GM20431 (cell line): ENCODE measurements around the gene PTGES3.
"Not testable (repeated sequence)": the region's sequence is repeated elsewhere in the genome, so short reads cannot be mapped to it uniquely, and the experiment has no call there.

Source experiments
- in situ Hi-C: fragments of 300-500 bp; cut with MseI, MboI; formaldehyde crosslinking; loops from one replicate; pipeline ENCODE4 v1.15.0; 2020; ENCODE audit warnings: low sequenced_read_pairs; ENCODE audit not compliant: unreplicated experiment

Gene PTGES3

GRCh38 chr12:56658921-56659320 is 29.2 kb downstream of the PTGES3 start:
- in situ Hi-C loops = no loop called here

GRCh38 chr12:56657416-56658379 is 30.4 kb downstream of the PTGES3 start:
- in situ Hi-C loops = no loop called here

- in situ Hi-C loops = not testable (repeated sequence)
These were observed 34.3 kb downstream of the PTGES3 start for GRCh38 chr12:56653781-56654180.

GRCh38 chr12:56648023-56648422 is 40.1 kb downstream of the PTGES3 start:
- in situ Hi-C loops = not testable (repeated sequence)

GRCh38 chr12:56645717-56646446 is 42.2 kb downstream of the PTGES3 start, which contains the start of gene ATP5F1B:
Gene ATP5F1B (minus strand): TSS chr12:56645984. CDS start chr12:56645963, 21 bp downstream.
- in situ Hi-C loops = no loop called here

GRCh38 chr12:56645201-56645716 is 42.8 kb downstream of the PTGES3 start:
- in situ Hi-C loops = no loop called here

- in situ Hi-C loops = no loop called here
These were observed 43.4 kb downstream of the PTGES3 start for GRCh38 chr12:56644654-56645053.

- in situ Hi-C loops = no loop called here
These were observed 46.9 kb downstream of the PTGES3 start for GRCh38 chr12:56641219-56641618.

GRCh38 chr12:56637621-56638020 is 50.5 kb downstream of the PTGES3 start:
- in situ Hi-C loops = no loop called here

- in situ Hi-C loops = no loop called here
These were observed 51.2 kb downstream of the PTGES3 start for GRCh38 chr12:56636675-56637540.

- in situ Hi-C loops = no loop called here
These were observed 52.0 kb downstream of the PTGES3 start for GRCh38 chr12:56635806-56636674.

- in situ Hi-C loops = no loop called here
These were observed 53.0 kb downstream of the PTGES3 start for GRCh38 chr12:56634837-56635791.

- in situ Hi-C loops = no loop called here
These were observed 53.7 kb downstream of the PTGES3 start for GRCh38 chr12:56634242-56634836.

GRCh38 chr12:56633468-56634241 is 54.4 kb downstream of the PTGES3 start:
- in situ Hi-C loops = no loop called here

- in situ Hi-C loops = no loop called here
These were observed 55.2 kb downstream of the PTGES3 start for GRCh38 chr12:56632701-56633467.
